ENCODE measurements around the gene JAGN1.
"Not testable (repeated sequence)": the region's sequence is repeated elsewhere in the genome, so short reads cannot be mapped to it uniquely, and the experiment has no call there.

Gene JAGN1

DNA sequence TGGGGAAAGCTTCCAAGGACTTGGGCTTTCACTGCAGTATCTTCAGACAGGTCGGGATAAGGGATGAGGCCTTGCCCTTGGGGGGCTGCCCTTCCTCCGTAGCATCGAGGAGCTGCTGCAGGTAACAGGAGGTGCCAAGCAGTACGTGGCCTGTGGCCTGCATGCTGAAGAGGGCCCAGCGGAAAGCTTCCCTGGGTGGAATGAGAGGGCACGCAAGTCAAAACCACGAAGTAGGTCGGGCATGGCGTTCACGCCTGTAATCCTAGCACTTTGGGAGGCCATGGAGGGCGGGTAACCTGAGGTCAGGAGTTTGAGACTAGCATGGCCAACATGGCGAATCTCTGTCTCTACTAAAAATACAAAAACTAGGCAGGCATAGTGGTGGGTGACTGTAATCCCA is 23.3 kb upstream of the JAGN1 start:
- no peak for DNase-seq

DNA sequence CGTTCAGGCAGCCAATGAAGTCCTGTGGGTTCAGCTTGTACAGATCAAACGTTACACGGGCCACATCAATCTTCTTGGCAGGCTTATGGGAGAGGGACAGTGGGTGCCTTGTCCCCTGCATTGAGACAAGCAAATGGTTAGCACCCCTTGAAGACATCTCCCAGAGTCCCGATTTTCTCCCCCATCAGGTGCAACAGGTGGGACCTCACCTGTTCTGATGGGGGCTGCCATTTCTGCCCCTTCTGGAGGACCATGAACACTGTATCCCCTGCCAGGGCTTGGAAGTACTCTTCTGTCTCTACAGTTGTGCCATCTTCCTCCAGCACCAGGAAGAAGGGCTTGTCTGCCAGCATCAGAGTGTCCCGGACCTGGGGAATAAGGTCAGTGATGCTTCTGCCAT is 20.5 kb upstream of the JAGN1 start:
- DNase-seq, result no peak

DNA sequence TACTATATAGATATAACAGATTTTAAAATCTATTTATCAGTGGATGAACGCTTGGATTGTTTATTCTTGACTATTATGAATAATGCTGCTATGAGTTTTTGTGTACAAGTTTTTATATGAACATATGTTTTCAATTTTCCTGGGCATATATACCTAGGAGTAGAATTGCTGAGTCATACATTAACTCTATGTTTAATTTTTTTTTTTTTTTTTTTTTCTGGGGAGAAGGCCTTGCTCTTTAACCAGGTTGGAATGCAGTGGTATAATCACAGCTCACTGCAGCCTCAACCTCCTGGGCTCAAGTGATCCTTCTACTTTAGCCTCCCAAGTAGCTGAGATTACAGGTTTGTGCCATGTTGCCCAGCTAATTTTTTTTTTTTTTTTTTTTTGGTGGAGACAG is 19.4 kb upstream of the JAGN1 start:
- peak; percentile 93 for DNase-seq

DNA sequence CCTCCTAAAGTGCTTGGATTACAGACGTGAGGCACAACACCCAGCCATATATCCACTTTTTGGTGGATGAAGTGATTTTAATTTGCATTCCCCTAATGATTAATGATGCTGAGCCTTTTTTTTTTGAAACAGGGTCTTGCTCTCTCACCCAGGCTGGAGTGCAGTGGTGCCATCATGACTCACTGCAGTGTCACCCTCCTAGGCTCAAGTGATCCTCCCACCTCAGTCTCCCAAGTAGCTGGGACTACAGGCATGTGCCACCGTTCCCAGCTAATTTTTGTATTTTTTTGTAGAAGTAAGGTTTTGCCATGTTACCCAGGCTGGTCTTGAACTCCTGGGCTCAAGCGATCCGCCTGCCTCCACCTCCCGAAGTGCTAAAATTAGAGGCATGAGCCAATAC is 18.3 kb upstream of the JAGN1 start:
- DNase-seq, result not testable (repeated sequence)

DNA sequence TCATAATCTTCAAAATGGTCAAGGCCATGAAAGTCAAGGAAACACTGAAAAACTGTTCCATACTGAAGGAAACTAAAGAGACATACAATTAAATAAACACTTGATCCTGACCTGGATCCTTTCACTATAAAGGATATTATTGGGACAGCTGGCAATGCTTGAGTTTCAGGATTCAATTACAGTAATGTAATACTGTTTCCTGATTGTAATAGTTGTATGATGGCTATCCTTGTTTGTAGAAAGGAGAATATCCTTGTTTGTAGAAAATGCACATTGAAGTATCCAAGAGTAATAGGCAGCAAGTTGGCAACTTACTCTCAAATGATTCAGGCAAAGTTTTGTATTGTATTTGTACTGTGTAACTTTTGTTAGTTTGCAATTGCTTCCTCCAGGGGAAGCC is 15.0 kb upstream of the JAGN1 start:
- no peak for DNase-seq

DNA sequence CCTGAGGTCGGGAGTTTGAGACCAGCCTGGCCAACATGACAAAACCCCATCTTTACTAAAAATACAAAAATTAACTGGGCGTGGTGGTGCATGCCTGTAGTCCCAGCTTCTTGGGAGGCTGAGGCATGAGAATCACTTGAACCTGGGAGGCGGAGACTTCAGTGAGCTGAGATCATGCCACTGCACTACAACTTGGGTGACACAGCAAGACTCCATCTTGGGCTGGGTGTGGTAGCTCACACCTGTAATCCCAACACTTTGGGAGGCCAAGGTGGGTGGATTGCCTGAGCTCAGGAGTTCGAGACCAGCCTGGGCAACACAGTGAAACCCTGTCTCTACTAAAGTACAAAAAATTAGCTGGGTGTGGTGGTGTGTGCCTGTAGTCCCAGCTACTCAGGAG is 14.2 kb upstream of the JAGN1 start:
- not testable (repeated sequence) for DNase-seq

DNA sequence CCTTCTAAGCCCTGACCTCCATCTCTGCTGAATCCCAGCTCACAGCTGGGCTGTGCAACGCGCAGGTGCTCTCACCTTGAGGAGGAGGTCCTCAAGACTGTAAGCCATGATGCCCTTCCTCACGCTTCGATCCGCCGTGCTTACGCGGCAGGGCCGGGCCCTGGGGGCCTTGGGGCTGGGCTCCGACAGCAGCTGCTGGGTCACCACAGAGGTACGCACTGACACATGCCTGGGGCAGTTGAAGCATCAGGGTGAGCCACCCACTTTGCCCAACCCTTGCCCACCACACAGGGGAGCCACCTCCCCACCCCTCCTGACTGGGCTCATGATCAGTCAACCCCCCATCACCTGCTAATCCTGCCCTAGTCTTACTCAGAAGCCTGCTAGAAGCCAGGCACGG is 13.4 kb upstream of the JAGN1 start:
- no peak for DNase-seq

DNA sequence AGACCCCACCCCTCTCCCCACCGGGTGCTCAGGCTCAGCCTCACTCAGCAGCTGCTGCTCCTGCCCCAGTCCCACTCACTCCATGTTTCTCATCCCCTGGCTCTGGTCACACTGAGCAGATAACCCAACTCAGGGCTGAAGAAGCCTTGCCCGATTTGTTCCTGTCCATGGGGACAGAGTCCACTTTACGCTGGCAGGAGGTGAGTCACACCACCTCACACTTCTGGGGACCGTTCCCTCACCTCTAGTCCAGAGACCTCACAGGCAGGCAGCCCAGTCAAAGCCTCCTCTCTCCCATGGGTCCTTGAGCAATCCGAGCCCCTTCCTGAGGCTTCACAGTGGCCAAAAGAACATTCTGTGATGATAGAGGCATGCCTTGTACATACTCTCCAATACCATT is 11.7 kb upstream of the JAGN1 start:
- no peak for DNase-seq

DNA sequence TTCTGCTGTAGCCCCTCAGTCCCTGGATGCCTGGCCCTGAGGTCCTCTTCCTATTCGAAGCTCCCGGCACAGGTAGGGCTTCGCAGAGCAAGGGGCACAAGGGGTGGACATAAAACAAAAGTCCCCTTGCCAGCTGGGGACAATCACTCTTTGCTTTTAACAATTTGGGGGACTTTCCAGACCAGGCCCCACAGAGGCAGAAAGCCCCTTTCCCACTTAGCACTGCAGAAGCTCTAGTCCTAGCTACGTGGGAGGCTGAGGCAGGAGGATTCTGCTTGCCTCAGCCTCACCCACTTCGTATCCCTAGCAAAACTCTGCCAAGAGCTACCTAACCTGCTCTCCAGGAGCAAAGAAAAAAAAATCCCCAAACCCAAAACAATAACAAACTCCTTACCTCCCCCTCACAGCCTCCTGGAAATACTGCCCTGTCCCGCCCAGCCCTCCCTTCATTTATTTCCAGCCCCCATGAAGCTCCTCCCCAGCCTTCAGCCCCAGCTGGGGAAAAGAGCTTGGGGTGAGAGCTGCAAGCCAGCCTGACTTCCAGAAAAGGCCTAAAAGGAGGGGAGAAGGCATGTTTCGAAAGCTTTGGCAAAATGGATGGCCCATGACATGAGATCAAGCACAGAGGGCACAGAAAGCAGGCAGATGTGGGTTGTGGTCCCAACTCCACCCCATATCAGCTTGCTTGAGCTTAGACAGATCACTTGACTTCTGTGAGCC is 10.4 kb upstream of the JAGN1 start, which contains the start of gene CIDEC:
TSS of gene CIDEC (minus strand) at position 424 of the 720 bp plus-strand sequence. CDS start 1,767 bp downstream, outside the sequence.
- DNase-seq, result no peak

DNA sequence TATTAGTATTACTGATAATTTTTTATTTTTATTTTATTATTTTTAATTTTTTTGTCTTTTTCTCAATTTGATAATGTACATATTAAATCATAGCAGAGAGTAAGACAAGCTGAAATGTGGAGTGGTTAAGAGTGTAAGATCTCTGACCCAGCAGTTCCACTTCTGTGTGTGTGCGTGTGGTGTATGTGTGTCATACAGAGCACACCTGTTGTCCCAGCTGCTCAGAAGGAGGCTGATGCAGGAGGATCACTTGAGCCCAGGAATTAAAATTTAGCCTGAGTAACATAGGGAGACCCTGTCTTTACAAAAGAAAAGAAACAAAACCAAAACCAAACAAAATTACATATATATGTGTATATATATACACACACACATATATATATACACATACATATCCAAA is 9.0 kb upstream of the JAGN1 start:
- DNase-seq, result no peak

DNA sequence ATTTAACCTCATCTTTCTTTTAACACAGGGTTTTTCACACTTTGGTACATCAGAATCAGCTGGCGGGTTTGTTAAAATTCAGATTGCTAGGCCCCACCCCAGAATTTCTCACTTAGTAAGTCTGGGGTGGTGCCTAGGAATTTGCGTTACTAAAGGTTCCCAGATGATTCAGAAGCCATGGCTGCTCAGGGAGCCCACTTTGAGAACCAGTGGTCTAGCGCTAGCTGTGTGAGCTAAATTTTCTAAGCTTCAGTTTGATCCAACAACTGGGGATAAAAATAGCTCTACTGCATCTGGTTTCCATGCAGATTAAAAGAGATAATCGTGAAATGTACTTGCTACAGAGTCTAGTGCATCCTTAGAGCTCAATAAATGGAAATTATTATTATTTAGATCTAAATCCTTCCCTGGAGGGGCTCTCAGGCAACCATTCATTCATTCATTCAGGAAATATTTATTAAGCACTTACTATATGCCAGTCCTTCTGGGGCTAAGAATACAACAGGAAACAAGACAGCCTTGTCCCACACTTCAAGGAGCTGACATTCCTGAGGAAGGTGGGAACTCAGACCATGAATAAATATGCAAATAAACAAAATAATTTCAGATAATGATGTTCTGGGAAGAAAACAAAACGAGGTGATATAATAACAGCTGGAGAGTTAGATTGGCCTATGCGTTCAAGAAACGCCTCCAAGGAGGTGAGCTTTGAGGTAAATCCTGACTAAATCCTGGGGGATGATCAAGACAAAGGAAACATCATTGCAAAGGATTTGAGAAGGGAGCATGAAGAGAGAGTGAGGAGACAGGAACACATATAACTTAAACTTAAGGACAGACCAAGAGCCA is 6.5 kb upstream of the JAGN1 start:
- no peak for DNase-seq

DNA sequence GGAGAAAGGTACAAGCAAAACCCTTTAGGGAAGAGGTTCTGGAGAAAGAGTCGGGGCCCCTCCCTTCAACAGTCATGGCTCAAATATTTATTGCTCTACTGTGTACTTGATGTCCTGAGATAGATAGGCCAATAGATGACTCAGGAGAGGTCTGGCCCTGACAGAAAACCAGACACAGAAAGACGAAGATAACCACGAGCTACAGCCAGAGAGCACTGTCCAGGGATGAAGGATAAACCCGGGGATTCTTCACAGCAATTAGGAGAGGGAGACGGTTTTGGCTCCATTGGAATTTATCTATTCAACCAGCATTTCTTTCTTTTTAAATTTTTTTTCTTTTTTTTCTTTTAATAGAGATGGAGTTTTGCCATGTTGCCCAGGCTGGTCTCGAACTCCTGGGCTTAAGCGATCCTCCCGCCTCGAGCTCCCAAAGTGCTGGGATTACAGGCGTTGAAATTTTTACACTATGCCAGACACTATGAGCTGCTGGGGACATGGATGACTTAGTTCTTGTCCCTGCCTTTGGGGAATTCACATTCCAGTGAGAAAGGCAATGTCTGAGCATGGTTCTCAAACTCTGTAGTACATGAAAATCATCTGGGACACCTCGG is 5.8 kb upstream of the JAGN1 start:
- peak; percentile 88 for DNase-seq

DNA sequence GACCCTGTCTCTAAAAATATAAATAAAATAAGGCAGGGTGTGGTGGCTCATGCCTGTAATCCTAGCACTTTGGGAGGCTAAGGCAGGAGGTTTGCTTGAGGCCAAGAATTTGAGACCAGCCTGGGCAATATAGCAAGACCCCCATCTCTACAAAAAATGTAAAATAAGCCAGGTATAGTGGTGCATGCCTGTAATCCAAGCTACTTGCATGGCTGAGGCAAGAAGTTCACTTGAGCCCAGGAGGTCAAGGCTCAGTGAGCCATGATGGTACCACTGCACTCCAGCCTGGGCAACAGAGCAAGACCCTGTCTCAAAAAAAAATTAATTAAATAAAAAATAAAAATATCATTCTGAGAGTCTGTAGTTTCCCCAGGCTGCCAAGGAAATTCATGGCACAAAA is 4.1 kb upstream of the JAGN1 start:
- no peak for DNase-seq

DNA sequence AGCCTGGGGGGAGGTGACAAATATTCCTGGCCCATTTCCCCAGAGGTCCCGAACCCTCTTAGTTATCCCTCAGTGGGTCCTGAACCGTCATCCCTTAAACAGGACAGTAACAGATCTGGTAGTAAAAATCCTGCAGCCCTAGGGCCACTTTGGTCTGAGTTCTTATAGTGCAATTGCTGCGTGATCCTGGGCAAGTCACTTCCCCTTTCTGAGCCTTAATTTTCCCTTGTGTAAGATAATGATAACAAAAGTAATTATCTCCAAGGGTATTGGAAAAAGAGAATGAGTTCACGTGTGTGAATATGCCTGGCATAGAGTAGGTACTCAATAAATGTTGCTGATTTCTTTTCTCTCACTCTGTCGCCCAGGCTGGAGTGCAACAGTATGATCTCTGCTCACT is 2.9 kb upstream of the JAGN1 start:
- no peak for DNase-seq

DNA sequence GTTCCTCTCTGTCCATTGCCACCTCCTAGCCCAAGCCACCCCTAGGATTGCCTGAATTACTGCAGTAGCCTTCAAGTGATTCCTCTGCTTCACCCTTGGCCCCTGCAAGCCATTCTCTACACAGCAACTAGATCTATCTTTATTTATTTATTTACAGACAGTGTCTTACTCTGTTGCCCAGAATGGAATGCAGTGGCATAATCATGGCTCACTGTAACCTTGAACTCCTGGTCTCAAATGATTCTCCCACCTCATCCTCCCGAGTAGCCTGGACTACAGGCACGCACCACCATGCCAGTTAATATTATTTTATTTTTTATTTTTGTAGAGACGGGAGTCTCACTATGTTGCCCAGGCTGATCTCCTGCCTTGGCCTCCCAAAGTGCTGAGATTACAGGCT is 1.9 kb upstream of the JAGN1 start:
- no peak for DNase-seq

DNA sequence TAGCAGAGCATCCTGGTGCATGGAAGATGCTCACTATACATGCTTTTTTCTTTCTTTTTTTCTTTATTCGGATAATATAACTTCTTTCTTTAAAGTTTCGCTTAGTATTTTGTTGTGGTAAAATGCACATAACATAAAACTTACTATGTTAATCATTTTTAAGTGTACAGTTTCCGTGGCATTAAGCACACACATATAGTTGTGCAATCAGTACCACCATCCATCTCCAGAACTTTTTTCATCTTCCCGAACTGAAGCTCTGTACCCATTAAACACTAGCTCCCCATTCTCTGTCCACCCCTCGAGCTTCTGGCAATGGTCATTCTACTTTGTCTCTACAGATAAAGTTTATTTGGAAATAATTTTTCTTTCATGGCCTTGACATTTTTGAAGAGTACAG is 1.0 kb upstream of the JAGN1 start:
- DNase-seq, result no peak

DNA sequence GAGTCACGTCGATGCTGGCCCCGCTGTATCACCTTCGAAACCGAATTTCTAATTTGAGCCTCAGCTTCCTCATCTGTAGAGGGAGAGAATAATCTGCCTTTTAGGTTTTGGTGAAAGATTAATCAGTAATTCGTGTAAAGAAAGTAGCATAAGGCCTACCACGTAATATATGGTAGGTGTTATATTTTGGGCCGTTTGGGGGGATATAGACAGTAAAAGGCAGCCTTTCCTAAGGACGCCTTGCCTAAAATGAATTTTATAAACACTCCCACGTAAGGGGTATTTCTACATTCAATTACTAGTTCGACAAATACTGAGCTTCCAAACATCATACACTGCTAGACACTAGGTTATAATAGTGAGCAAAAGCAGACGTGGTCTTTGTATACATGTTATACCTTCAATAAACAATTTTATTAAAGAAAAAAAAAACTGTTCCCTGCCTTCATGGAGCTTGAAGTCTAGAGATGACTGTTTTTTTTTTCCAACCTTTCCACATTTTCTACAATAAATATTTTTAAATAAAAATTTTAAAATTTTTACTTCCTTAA is 737 bp downstream of the JAGN1 start:
- DNase-seq, result no peak

DNA sequence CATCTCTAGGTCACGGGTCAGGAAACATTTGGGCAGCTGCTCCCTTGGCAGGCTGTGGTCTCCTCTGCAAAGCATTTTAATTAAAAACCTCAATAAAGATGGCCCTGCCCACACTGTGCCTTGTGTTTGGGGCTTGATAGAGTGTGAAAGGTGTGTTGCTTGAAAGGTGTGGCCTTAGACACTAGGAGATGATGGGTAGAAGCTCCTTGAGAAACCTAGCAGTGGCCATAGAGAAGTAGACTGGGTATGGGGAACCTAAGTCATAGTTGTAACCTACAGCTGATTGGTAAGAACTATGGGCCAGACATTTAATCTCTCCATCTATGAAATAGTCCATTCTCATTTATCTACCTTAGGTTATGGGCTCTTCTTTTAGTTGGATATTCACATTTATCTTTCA is 3.3 kb downstream of the JAGN1 start:
- DNase-seq, result no peak

DNA sequence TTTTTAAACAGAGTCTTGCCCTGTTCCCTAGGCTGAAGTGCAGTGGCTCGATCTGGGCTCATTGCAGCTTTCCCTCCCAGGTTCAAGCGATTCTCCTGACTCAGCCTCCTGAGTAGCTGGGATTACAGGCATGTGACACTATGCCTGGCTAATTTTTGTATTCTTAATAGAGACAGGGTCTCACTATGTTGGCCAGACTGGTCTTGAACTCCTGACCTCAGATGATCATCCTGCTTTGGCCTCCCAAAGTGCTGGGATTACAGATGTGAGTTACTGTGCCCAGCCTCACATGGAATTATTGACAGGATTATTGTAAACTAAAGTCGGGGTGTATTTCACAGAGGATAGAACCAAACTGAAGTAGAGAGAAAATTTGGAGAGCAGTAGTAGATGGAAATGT is 5.3 kb downstream of the JAGN1 start:
- not testable (repeated sequence) for DNase-seq

DNA sequence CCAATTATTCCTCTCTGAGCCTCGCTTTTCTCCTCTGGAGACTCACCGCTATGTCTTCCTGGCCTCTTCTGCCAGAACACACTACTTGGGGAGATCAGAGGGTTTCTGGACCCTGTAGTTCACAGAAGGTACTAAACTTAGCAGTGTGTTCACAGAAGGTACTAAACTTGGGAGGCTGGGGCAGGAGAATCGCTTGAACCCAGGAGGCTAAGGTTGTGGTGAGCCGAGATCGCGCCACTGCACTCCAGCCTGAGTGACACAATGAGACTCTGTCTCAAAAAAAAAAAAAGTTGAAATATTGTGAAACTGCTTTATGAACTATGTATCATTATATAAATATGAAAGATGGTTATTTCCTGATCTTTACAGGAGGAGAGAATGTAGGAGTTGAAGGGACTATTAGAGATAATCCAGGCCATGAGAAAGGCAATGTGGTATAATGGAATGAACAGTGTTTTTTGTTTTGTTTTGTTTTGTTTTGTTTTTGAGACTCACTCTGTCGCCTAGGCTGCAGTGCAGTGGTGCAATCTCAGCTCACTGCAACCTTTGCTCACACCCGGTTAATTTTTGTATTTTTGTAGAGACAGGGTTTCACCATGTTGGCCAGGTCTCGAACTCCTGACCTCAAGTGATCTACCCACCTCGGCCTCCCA is 6.5 kb downstream of the JAGN1 start:
- DNase-seq, result peak; percentile 54

DNA sequence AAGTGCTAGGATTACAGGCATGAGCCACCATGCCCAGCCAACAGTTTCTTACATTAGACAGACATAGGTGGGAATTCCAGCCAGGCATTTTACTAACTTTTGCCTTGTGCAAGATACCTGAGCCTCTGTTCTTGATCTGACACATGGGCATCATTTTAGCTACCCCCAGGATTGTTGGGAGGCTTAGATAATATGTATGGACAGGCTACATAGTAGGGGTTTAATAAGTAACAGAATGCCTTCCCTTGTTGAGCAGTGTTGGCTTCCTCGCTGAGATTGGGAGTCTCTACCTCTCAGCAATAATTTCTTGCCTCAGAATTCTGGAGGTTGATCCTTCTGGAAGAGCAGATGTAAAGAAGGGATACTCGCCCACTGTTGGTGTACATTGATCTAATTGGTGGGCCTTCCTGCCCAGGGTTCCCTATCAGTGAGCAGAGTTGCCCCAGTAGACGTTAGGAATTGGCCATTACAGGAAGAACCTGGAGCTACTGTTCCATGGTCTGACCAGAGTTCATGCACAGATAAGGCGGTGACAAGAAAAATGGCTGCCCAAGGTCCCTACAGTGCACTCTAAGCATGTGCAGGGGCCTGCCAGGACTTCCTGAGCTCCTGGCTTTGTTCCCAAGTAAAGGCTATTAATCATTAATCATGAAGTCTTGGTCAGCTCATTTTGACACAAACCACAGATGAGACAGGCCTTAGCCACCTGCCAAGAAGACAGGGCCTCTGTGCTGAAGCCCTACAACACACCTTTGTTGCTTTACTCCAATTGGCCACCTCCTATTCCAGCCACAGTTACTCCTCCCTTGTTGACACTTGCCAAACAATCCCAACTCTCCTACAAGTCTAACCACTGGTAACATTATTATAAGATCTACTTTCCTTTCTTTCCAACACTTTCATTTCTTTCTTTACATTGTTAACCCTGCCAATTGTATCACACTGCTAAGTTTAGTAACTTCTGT is 7.3 kb downstream of the JAGN1 start:
- DNase-seq, result peak; percentile 61

Measured in HCEC 1CT (cell line).